H1 (cell line): Measurements from ENCODE around the gene FSIP1. TPM values are rescaled to one million over a fixed set of nuclear protein-coding genes. Genes with fewer than 3 reads are reported as not detected.

Source experiments
- CTCF ChIA-PET: fragments of 300-600 bp; sonication (Branson Sonifier 250); formaldehyde crosslinking; loops from one replicate; lab custom pipeline; 2021; ENCODE audit not compliant: partially characterized antibody; lab: Charles Lee
- POLR2A ChIA-PET: fragments of 300-600 bp; sonication (Branson Sonifier 250); formaldehyde crosslinking; loops from one replicate; lab custom pipeline; 2021; ENCODE audit warnings: inconsistent platforms; ENCODE audit not compliant: partially characterized antibody; lab: Charles Lee
- DNase-seq, 2 experiments: peaks; one replicate each; pipeline versions ENCODE4 v3.0.0 to v3.0.0-alpha.2; 2010 to 2022; ENCODE audit warnings: low spot score in 2 of 2, low read depth in 1 of 2, mixed read lengths in 1 of 2
- FAIRE-seq: peaks from 2 replicates; lab custom pipeline; 2011; peaks lifted over from hg19 to GRCh38; lab: Jason Lieb, UNC
- H2AFZ ChIP-seq: 2 replicates; pipeline ENCODE4 v1.8.1; 2012; ENCODE audit warnings: low read length, inconsistent platforms
- H2AK5ac ChIP-seq: 2 replicates; pipeline ENCODE4 v1.6.1; 2013; ENCODE audit warnings: low read depth, low read length
- H2BK120ac ChIP-seq: replicated peaks from 2 replicates; pipeline ENCODE3; 2013; ENCODE audit warnings: low read depth, low read length, inconsistent platforms
- H2BK12ac ChIP-seq: 2 replicates; pipeline ENCODE4 v1.6.1; 2013; ENCODE audit warnings: low read depth, low read length
- H2BK15ac ChIP-seq: 2 replicates; pipeline ENCODE4 v1.6.1; 2013; ENCODE audit warnings: low read length
- H2BK20ac ChIP-seq: 2 replicates; pipeline ENCODE4 v1.6.1; 2013; ENCODE audit warnings: low read length
- H2BK5ac ChIP-seq: 2 replicates; pipeline ENCODE4 v1.6.1; 2013; ENCODE audit warnings: low read depth, low read length
- H3K14ac ChIP-seq: 2 replicates; pipeline ENCODE4 v1.6.1; 2013; ENCODE audit warnings: inconsistent platforms; ENCODE audit not compliant: insufficient read length
- H3K18ac ChIP-seq: 2 replicates; pipeline ENCODE4 v1.6.1; 2013; ENCODE audit warnings: low read length; ENCODE audit errors: extremely low read depth
- H3K23ac ChIP-seq: 2 replicates; pipeline ENCODE4 v1.6.1; 2013; ENCODE audit warnings: inconsistent platforms; ENCODE audit not compliant: insufficient read length
- H3K23me2 ChIP-seq: 2 replicates; pipeline ENCODE4 v1.6.1; 2013; ENCODE audit warnings: low read depth, low read length
- H3K27ac ChIP-seq: 2 replicates; pipeline ENCODE4 v1.6.1; 2011; ENCODE audit warnings: low read depth, low read length, inconsistent platforms
- H3K27me3 ChIP-seq, 4 experiments: replicated peaks in 1 of 4; 1 replicate in 1 of 4; 2 replicates in 3 of 4; pipeline versions ENCODE4 v1.6.1 to v1.8.1; 2011 to 2013; ENCODE audit warnings: low read length in 3 of 4, mild to moderate bottlenecking in 3 of 4, inconsistent platforms in 2 of 4, mixed read lengths in 2 of 4, moderate library complexity in 1 of 4; ENCODE audit not compliant: control insufficient read depth in 3 of 4, insufficient read depth in 3 of 4; ENCODE audit errors: extremely low read depth in 1 of 4
- H3K36me3 ChIP-seq, 4 experiments: 2 replicates each; pipeline versions ENCODE4 v1.6.1 to v1.8.1; 2011 to 2013; ENCODE audit warnings: mild to moderate bottlenecking in 4 of 4, low read length in 3 of 4, moderate library complexity in 2 of 4, control low read depth in 1 of 4, inconsistent platforms in 1 of 4; ENCODE audit not compliant: insufficient read depth in 4 of 4, control insufficient read depth in 2 of 4
- H3K4ac ChIP-seq: replicated peaks from 2 replicates; pipeline ENCODE3; 2013; ENCODE audit warnings: low read length, low read depth, mixed read lengths, inconsistent platforms; ENCODE audit not compliant: insufficient read length
- H3K4me1 ChIP-seq, 4 experiments: replicated peaks in 1 of 4; 1 replicate in 1 of 4; 2 replicates in 3 of 4; pipeline versions ENCODE4 v1.6.1 to v1.8.1; 2011 to 2013; ENCODE audit warnings: low read length in 3 of 4, inconsistent platforms in 2 of 4, mixed read lengths in 1 of 4; ENCODE audit not compliant: insufficient read depth in 4 of 4, control insufficient read depth in 3 of 4
- H3K4me2 ChIP-seq, 2 experiments: 2 replicates each; pipeline versions ENCODE4 v1.6.1 to v1.8.1; 2011 to 2013; ENCODE audit warnings: low read depth in 2 of 2, low read length in 2 of 2, control low read depth in 1 of 2, inconsistent platforms in 1 of 2, mild to moderate bottlenecking in 1 of 2; ENCODE audit not compliant: insufficient read depth in 1 of 2
- H3K4me3 ChIP-seq, 4 experiments: fragments of 200-600, 300-600 bp in 1 of 4; sonication (generic), shearing (Covaris generic), sonication (Bioruptor Twin) in 1 of 4; 2 replicates each; pipeline versions ENCODE4 v1.5.1 to v1.8.1; 2011 to 2016; ENCODE audit warnings: low read length in 4 of 4, low read depth in 3 of 4, control low read depth in 2 of 4, inconsistent platforms in 2 of 4, mild to moderate bottlenecking in 2 of 4, mixed read lengths in 1 of 4, moderate library complexity in 1 of 4; ENCODE audit not compliant: insufficient read depth in 2 of 4; ENCODE audit errors: extremely low read depth in 1 of 4
- H3K56ac ChIP-seq: replicated peaks from 2 replicates; pipeline ENCODE3; 2013; ENCODE audit warnings: low read depth, mild to moderate bottlenecking, mixed read lengths, low read length, inconsistent platforms; ENCODE audit not compliant: insufficient read length
- H3K79me1 ChIP-seq: 2 replicates; pipeline ENCODE4 v1.6.1; 2013; ENCODE audit warnings: low read depth, low read length, control low read depth
- H3K79me2 ChIP-seq, 2 experiments: 2 replicates each; pipeline versions ENCODE4 v1.6.1 to v1.8.1; 2012 to 2013; ENCODE audit warnings: low read length in 2 of 2, mild to moderate bottlenecking in 2 of 2, inconsistent platforms in 1 of 2; ENCODE audit not compliant: insufficient read depth in 2 of 2, control insufficient read depth in 1 of 2
- H3K9ac ChIP-seq, 4 experiments: replicated peaks in 1 of 4; 1 replicate in 1 of 4; 2 replicates in 3 of 4; pipeline versions ENCODE4 v1.6.1 to v1.8.1; 2011 to 2013; ENCODE audit warnings: low read depth in 3 of 4, low read length in 3 of 4, control low read depth in 2 of 4, mild to moderate bottlenecking in 2 of 4, moderate library complexity in 2 of 4, inconsistent platforms in 1 of 4; ENCODE audit errors: extremely low read depth in 1 of 4
- H3K9me3 ChIP-seq, 2 experiments: 2 replicates each; pipeline versions ENCODE4 v1.6.1 to v1.8.1; 2012 to 2013; ENCODE audit warnings: mild to moderate bottlenecking in 2 of 2, moderate library complexity in 2 of 2, control low read depth in 1 of 2, inconsistent platforms in 1 of 2, low read depth in 1 of 2, low read length in 1 of 2, mixed read lengths in 1 of 2; ENCODE audit not compliant: insufficient read depth in 2 of 2
- H4K20me1 ChIP-seq, 2 experiments: replicated peaks in 1 of 2; 2 replicates each; pipeline versions ENCODE3 to v1.8.1; 2011 to 2013; ENCODE audit warnings: inconsistent platforms in 2 of 2, low read length in 2 of 2, mild to moderate bottlenecking in 1 of 2; ENCODE audit not compliant: insufficient read depth in 2 of 2, control insufficient read depth in 1 of 2
- H4K5ac ChIP-seq: 2 replicates; pipeline ENCODE4 v1.6.1; 2013; ENCODE audit warnings: low read length, low read depth, mixed read lengths, inconsistent platforms; ENCODE audit not compliant: insufficient read length
- H4K8ac ChIP-seq: 2 replicates; pipeline ENCODE4 v1.8.0; 2013; ENCODE audit warnings: mild to moderate bottlenecking, moderate library complexity, low read length, inconsistent platforms; ENCODE audit not compliant: insufficient read depth; ENCODE audit errors: extremely low read depth
- H4K91ac ChIP-seq: replicated peaks from 2 replicates; pipeline ENCODE3; 2013; ENCODE audit warnings: low read length, mixed read lengths, inconsistent platforms; ENCODE audit not compliant: insufficient read length
- HDAC2 ChIP-seq, 2 experiments: fragments of 300-600 bp in 1 of 2; sonication (generic) in 1 of 2; IDR thresholded peaks; 2 replicates each; pipeline ENCODE4 v1.6.1; 2011 to 2012; ENCODE audit warnings: low read depth in 2 of 2, low read length in 2 of 2, mild to moderate bottlenecking in 2 of 2, moderate library complexity in 2 of 2, borderline replicate concordance in 1 of 2, inconsistent platforms in 1 of 2
- HDAC6 ChIP-seq: IDR thresholded peaks from one replicate; pipeline ENCODE4 v1.7.1; 2012; ENCODE audit warnings: low read depth, mild to moderate bottlenecking, inconsistent platforms, low read length, moderate library complexity
- JUND ChIP-seq: IDR thresholded peaks from 2 replicates; pipeline ENCODE4 v1.6.1; 2011; ENCODE audit warnings: mild to moderate bottlenecking, improper control_type of control experiment, low read length
- KDM1A ChIP-seq: fragments of 200-600, 300-600 bp; sonication (generic); IDR thresholded peaks from 2 replicates; pipeline ENCODE4 v1.7.1; 2016; ENCODE audit warnings: mild to moderate bottlenecking, low read length, borderline replicate concordance
- PHF8 ChIP-seq: fragments of 200-600 bp; sonication (generic); conservative IDR thresholded peaks from 2 replicates; pipeline ENCODE4 v1.7.1; 2012; ENCODE audit warnings: low read depth, mild to moderate bottlenecking, inconsistent platforms, low read length, moderate library complexity
- RAD21 ChIP-seq, 2 experiments: IDR thresholded peaks in 1 of 2; conservative IDR thresholded peaks in 1 of 2; 2 replicates each; pipeline ENCODE4 v1.6.1; 2011; ENCODE audit warnings: low read depth in 2 of 2, low read length in 2 of 2, improper control_type of control experiment in 1 of 2, inconsistent platforms in 1 of 2, mild to moderate bottlenecking in 1 of 2, moderate library complexity in 1 of 2
- SIX5 ChIP-seq: IDR thresholded peaks from 2 replicates; pipeline ENCODE4 v1.6.1; 2011; ENCODE audit warnings: mild to moderate bottlenecking, low read depth, low read length
- TAF1 ChIP-seq: IDR thresholded peaks from 2 replicates; pipeline ENCODE4 v1.6.1; 2011; ENCODE audit warnings: mild to moderate bottlenecking, low read depth, low read length
- TAF7 ChIP-seq: optimal IDR thresholded peaks from 2 replicates; pipeline ENCODE3; 2011; ENCODE audit warnings: low read depth, mild to moderate bottlenecking, inconsistent platforms, low read length, moderate library complexity, borderline replicate concordance
- YY1 ChIP-seq: IDR thresholded peaks from 2 replicates; pipeline ENCODE4 v1.6.1; 2011; ENCODE audit warnings: low read depth, mild to moderate bottlenecking, low read length
- ZNF274 ChIP-seq: IDR thresholded peaks from 2 replicates; pipeline ENCODE4 v1.7.0; 2012; ENCODE audit warnings: low read length, borderline replicate concordance; ENCODE audit errors: extremely low read depth
- WGBS, 2 experiments: shearing (Covaris generic) in 1 of 2; methylation state at CpG; one replicate each; pipeline versions ENCODE4 v1.1.6 to v1.1.7; 2013 to 2015; ENCODE audit warnings: low lambda C conversion rate in 2 of 2, mixed read lengths in 2 of 2, inconsistent platforms in 1 of 2, low coverage in 1 of 2, missing lambda C conversion rate in 1 of 2; ENCODE audit not compliant: insufficient replicate concordance in 2 of 2, insufficient coverage in 1 of 2, insufficient read length in 1 of 2; ENCODE audit errors: extremely low coverage in 1 of 2, missing lambda C conversion rate in 1 of 2; 5-methylcytosine and 5-hydroxymethylcytosine counted together
- polyA plus RNA-seq, 7 experiments: library from polyadenylated mRNA; depleted of rRNA in 3 of 7; stranded (reverse) in 5 of 7; unstranded in 2 of 7; fragments of >200 nt in 5 of 7; fragments of 200-250 nt in 2 of 7; gene quantifications; 1 replicate in 5 of 7; 2 replicates in 1 of 7; 4 replicates in 1 of 7; pipeline versions ENCODE4 v1.2.1 to v1.2.3, GENCODE V29; 2011 to 2013; ENCODE audit warnings: missing spikeins in 2 of 7, mixed read lengths in 2 of 7
- total RNA-seq: library from RNA; stranded (reverse); fragmentation: NEBNext Ultra II Directional; extraction: Animal tissue kit (Norgen Biotek cat#: 25700); gene quantifications from 2 replicates; pipeline ENCODE4 v1.2.1, GENCODE V29; 2021
- TF ChIP-seq, protein P1 (sequence below): IDR thresholded peaks from 2 replicates; pipeline ENCODE4 v1.6.1; 2012; ENCODE audit warnings: low read length, inconsistent platforms

The FSIP1 gene
- total and polyA plus RNA-seq, 2 of the 8 experiments (the other 6 are each of a cell fraction or from before 2014, with no cell fraction given) = 0.18 to 1.3 TPM

DNA sequence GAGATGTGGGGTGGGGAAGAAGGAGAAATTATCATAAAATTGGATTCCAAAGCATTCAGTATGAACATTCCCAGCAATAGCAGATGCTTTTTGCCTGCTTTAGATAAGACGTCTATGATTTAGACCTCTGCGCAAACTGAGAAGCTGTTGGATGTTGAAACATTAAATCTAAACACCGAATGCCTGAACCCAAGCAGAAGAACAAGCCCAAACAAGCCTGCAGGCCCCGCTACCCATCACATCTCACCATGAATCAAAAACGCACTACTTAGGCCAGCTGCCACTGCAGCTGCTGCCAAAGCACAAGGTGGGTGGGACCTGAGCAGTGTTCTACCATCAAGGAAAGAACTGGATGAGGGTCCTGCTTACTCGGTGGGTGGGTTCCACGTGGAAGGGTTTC is 226.2 kb downstream of the FSIP1 start:
- FAIRE-seq = no peak
- ChIA-PET CTCF (interaction anchor here (1.1 to 4.8 kb wide), 3 partner anchors 13 to 25 kb away, joined by 3 to 21 read pairs (median 5); no protein-coding TSS in a partner anchor), POLR2A (interaction anchor here (1.7 to 2.2 kb wide), 2 partner anchors 24 to 25 kb away, joined by 5 to 13 read pairs; partner anchors contain the start of gene THBS1)
- no peaks in the 10 kb centered on the region for H3K79me1 ChIP-seq
- no peaks in the 10 kb centered on the region for H4K20me1 ChIP-seq
- no peak overlapping the region for H3K14ac ChIP-seq
- no peak overlapping the region for H4K5ac ChIP-seq
- no peaks in the 10 kb centered on the region for H3K27me3 ChIP-seq
- H3K18ac ChIP-seq = no peak overlapping the region
- no peak overlapping the region for H3K4ac ChIP-seq
- no peak overlapping the region for H3K4me3 ChIP-seq
- no peak overlapping the region for H2BK12ac ChIP-seq
- no peak overlapping the region for H3K56ac ChIP-seq
- H4K91ac ChIP-seq = no peak overlapping the region
- no peaks in the 10 kb centered on the region for H3K79me2 ChIP-seq
- H2BK15ac ChIP-seq = no peak overlapping the region
- H3K36me3 ChIP-seq = no peaks in the 10 kb centered on the region
- no peak for DNase-seq
- H2BK20ac ChIP-seq = no peak overlapping the region
- H4K8ac ChIP-seq = no peak overlapping the region
- H3K23ac ChIP-seq = no peak overlapping the region
- no peak overlapping the region for H3K4me2 ChIP-seq
- 85% methylated on average over 7 of the region's 7 CpGs; no CpG with 5 or more reads in 1 of the 2 experiments for WGBS, 2 experiments
- no peaks in the 10 kb centered on the region for H3K23me2 ChIP-seq
- H3K9ac ChIP-seq = no peak overlapping the region
- no peak overlapping the region for H2AK5ac ChIP-seq
- H2BK5ac ChIP-seq = no peak overlapping the region
- no peak overlapping the region for H3K27ac ChIP-seq
- H2AFZ ChIP-seq = no peak overlapping the region
- no peak overlapping the region for H2BK120ac ChIP-seq
- no peaks in the 10 kb centered on the region for H3K9me3 ChIP-seq
- H3K4me1 ChIP-seq = peaks cover 0 to 5% (median 0%) of the 10 kb centered on the region in 4 experiments; a peak in 1 of 7 replicates
- TF ChIP-seq ZNF274 = no peak
- no peak for TF ChIP-seq HDAC6
- no peak for TF ChIP-seq JUND
- TF ChIP-seq TAF1 = no peak
- TF ChIP-seq KDM1A = no peak
- no peak for TF ChIP-seq PHF8
- TF ChIP-seq, protein P1, sequence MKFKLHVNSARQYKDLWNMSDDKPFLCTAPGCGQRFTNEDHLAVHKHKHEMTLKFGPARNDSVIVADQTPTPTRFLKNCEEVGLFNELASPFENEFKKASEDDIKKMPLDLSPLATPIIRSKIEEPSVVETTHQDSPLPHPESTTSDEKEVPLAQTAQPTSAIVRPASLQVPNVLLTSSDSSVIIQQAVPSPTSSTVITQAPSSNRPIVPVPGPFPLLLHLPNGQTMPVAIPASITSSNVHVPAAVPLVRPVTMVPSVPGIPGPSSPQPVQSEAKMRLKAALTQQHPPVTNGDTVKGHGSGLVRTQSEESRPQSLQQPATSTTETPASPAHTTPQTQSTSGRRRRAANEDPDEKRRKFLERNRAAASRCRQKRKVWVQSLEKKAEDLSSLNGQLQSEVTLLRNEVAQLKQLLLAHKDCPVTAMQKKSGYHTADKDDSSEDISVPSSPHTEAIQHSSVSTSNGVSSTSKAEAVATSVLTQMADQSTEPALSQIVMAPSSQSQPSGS = no peak
- no peak for TF ChIP-seq RAD21 (IDR thresholded peaks at IDR 0.05 in 1 of 2, conservative IDR thresholded peaks at IDR 0.05 in 1 of 2; ENCODE audit: low read depth in 2 of 2, low read length in 2 of 2)
- no peak for TF ChIP-seq YY1
- TF ChIP-seq SIX5 = no peak
- TF ChIP-seq HDAC2 (IDR thresholded peaks at IDR 0.05; ENCODE audit: borderline replicate concordance in 1 of 2, low read depth in 2 of 2, low read length in 2 of 2) = no peak
- no peak for TF ChIP-seq TAF7
